RPMI7951 (cell line): Measurements from ENCODE around the gene RALGPS1. TPM values are rescaled to one million over a fixed set of nuclear protein-coding genes. Genes with fewer than 3 reads are reported as not detected.
A peak's percentile ranks its signal among the peaks of the same experiment; 100 is the strongest.

ENCODE experiments used
- DNase-seq: peaks from one replicate; pipeline ENCODE4 v3.0.0-alpha.2; 2012; ENCODE audit warnings: low read depth
- total RNA-seq: library from RNA; depleted of rRNA; stranded (reverse); fragments of >200 nt; shearing (Covaris generic); gene quantifications from 2 replicates; pipeline ENCODE4 v1.2.3, GENCODE V29; 2014

The RALGPS1 gene
- total RNA-seq, 1 experiment from 2014 or later, result 4.0 TPM

DNA sequence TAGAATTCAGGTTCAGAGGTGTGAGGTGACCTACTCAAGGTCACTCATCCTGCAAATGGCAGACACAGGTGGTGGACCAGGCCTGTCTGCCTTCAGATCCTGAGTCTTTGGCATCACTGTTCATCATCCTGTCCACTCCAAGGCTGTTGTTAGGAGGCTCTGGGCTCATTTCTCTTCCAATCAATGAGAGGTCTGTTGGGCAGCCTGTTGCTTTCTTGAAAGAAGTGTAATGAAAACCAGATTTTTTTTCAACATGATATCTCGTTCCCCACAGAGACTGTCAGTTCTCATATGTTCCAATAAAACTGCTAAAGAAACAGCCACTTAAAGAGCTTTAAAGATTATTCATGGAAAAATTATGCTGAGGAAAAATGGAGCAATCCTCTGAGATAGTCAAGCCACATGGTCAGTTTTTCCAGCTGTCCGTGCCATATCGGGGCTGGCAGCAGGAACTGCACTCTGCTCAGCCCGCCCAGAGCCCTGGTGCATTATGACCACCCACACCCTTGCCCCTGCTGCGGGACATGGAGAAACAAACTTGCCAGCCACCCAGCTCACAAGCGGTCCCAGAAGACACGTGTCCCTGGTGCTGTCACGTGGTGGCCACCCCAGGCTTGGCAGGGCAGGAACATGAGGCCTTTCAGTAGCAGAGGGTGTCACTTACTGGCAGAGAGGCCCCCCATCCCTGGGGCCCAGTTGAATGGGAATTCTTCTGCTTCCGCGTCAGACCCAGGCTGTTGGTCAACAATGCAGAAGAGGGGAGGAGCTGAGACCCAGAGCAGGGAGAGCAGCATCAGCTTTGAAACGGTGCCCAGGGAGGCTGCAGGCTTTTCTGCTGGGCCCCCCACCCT, 271.6 kb downstream of the RALGPS1 start:
- DNase-seq, result peak; percentile 74

DNA sequence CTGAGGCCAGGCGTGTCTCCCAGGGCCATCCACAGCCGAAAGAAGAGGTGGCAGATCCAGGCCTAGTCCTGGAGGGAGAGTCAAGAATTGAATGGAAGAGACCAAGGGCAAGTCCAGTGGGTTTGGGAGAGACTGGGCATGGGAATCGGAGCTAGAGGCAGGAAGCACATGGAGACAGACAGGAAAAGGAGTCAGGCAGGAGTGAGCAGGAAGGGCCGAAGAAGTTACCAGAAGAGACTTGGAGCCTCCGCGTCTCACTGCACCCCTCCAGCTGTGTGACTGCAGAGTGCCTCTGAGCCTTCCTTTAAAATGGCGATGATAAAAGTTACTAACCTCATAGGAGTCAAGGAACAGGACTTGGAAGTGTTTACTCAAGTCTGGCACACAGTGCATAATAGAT, 272.2 kb downstream of the RALGPS1 start:
- DNase-seq, result no peak

DNA sequence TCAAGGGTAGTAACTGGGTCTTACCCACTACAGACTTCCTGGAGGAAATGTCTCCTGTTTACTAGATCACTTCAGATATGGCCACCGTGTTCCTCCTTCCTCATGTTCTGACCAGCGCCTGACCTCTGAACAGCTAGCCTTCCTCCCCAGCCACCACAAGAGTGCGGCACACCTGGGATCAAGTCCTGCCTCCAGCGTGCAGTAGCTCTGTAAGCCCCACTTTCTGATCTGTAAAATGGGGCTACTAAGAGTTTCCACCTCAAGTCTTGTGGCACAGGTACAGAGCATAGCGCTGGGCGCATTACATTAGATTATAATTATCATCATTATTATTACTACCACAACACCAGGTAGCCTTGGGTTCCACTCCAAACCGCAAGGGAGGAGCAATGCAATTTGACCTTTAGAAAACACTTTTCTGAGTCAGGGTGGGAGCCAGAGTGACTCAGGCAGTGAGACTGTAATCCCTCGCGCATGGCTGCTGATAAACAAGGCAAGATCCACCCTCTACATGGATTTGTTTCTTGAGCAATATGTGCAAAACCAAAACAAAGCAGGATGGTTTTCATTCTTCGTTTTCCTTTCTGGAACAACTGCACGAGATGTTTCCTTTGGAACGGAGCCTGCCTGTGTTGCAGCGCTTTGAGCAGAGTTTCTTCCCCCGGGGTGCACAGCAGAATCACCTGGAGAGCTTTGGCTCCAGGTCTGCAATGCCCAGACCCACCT, 272.8 kb downstream of the RALGPS1 start:
- peak; percentile 89 for DNase-seq

DNA sequence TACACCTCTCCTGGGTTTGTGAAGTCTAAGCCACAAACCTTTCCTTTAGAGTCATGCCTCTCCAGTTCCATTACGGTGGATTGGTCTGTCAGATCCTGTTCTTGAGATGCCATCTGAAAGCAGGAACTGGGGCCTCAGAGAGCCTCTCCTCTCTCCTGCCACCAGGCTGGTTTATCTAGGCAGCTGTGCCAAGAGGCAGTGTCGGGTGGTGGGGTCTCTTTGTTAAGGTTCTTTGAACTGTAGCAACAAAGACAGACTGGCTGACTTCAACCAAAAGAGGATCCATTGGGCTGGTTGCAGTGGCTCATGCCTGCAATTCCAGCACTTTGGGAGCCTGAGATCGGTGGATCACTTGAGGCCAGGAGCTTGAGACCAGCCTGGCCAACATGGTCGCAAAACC, 273.8 kb downstream of the RALGPS1 start:
- DNase-seq, result no peak

DNA sequence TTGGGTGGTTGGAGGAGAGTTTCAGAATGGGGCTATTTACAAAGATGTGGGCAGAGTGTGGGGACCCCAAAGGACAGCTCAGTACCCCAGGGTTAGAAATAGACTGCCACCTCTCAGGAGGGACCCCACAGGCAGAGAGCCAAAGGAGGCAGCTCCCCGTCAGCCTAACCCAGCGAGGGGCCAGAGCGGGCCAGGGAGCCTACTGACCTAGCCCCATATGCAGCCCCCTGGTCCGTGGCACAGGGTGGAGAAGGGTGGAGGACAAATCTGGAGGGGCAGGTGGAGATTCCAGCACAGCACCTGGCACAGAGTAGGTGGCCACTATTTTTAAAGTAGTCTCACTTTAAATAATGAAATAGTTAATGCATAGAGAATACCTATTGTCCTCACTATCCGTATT, 275.0 kb downstream of the RALGPS1 start:
- DNase-seq, result no peak

DNA sequence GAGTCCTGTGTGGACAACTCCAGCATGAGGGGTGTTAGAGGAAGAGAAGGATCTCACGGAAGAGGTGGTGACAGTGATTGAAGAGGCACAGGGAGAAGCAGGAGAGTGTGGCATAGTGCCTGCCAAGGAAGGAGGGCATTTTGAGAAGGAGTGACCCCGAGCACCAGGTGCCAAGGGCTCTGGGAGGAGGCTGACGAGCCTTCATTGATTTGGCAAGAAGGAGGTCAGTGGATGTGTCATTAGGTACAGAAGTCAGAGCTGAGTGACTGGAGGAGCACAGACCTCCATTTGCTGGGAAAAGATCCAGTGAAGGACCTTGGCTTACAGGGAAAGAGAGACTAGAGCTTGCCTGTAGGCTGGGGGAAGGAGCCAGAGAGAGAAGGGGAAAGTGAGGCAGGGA, 278.2 kb downstream of the RALGPS1 start:
- no peak for DNase-seq

DNA sequence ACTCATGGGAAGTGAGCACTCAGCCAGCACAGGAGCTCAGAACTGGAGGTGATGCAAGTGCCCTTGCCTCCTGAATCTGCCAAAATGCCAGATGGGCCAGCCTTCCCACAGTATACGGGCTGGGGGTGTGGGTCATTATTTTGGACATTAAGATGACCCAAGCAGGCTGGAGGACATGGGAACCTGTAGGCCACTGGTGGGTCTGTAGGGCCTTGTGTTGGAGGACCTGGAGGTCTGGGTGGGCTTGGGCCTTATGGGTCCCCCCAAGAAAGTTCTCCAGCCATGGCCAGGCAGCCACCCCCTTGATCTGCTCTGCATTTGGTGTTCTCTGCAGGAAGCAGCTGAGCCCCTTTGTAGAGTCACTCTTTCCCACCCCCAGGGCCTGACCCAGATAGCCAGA, 278.9 kb downstream of the RALGPS1 start:
- no peak for DNase-seq

DNA sequence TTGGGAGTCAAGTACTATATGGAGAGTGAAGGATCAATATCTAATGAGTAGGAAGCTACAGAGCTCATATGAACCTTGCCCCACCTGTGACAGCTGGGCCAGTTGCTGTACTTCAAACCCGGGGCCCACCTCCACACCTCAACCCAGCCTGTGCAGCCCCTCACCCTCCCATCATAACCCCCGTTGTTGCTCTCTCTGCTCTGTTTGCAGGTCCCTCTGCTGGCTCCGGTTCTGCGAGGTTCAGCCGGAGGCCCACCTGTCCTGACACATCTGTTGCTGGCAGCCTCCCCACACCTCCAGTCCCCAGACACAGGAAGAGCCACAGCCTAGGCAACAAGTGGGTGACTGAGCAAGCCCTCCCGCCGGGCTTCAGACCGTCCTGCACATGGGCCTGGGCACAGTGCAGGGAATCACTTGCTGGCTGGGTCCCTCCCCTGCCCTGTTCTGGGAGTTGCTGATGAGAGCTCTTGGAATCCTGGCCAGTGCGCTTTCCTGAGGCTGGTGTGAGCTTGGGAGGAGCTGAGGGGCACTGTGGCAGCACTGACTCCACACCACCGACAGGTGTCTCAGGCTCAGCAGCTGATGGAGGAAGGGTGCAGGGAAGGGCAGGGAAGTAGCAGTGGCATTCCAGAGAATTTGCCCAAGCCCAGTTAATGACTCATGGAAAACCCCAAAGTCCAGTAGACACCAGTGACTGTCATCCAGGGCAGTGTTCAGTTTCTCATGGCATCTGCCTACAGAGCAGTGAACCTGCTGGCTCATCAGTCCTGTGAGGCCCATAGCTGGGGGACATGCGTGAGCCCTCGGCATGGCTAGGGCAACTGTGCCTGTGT, 280.5 kb downstream of the RALGPS1 start:
- peak; percentile 85 for DNase-seq

DNA sequence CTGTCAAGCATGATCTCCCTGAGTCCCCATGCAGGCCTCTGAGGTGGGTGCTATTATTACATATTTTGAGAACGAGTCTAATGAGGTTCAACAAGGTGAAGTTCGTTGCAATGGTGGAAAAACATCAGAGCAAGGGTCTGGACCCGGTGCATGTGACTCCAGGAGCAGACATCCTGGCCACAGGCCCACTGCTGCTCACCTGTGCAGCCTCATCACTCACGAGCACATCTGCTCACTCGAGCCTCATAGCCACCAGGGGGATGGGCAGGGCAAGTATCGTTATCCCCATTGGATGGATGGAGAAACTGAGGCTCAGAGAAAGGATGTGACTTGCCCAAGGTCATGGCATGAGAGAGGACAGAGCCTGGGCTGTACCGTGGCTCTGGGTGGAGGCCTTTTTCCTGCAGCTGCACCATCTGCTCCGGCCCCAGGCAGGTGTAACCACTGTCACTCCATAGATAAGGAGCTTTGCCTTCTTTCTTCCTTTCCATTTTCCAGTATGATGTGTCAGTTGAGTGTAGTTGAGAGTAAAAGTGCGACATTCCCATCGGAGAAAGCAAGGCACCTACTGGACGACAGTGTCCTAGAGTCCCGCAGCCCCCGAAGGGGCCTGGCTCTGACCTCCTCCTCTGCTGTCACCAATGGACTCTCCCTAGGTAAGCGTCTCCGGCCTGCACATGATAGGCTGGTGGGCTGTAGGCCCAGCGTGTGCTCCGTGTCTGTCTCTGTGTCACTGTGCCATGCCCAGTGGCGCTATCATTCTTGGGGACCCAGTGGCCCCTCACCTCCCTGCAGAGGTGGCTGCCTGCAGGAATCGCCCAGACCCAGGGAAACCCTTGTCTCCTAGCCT, 281.6 kb downstream of the RALGPS1 start:
- DNase-seq, result no peak

DNA sequence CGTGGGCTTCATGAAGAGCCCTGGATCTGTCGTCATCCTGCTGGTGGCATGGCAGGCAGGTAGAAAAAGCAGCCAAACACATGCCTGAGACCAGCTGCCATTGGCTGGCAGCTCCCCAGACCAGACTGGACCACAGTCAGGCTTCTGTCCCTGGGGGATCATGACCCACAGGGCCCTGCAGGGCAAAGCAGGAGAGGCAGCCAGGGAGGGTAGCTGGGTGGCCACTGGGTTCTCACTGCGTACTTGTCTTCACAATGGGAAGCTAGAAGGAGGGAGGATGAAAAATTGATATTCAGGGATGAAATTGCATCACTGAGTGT, 282.2 kb downstream of the RALGPS1 start:
- no peak for DNase-seq

DNA sequence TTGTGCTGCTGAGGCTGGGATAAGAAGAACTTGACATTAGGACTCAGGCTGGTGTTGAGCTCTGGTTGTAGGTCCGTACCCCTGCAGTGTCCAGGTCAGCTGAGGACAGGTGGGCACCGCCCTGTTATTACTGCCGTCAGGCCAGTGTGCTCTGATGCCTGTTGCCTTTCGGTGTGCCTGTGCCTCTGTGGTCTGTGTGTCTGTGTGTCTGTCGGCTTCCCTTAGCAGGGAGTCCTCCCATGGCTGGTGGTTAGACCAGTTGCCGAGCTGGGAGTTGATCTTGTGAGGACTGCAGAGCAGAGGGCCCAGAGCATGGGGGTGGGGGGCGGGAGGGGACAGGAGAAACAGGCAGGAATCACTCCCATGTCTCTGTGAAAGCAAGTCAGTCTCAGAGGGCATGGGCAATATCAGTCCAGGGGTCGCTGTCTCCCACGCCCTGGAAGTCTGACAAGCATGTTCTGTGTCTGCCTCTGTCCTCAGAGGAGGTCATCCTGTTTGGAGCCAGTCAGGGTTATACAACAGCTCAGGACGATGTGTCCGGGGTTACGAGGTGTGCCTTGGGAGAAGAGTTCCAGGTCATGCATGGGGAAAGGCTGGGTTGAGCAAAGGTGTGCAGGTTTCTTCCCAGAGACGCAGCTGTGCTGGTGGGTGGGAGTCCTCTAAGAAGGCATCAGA, 282.7 kb downstream of the RALGPS1 start:
- no peak for DNase-seq

DNA sequence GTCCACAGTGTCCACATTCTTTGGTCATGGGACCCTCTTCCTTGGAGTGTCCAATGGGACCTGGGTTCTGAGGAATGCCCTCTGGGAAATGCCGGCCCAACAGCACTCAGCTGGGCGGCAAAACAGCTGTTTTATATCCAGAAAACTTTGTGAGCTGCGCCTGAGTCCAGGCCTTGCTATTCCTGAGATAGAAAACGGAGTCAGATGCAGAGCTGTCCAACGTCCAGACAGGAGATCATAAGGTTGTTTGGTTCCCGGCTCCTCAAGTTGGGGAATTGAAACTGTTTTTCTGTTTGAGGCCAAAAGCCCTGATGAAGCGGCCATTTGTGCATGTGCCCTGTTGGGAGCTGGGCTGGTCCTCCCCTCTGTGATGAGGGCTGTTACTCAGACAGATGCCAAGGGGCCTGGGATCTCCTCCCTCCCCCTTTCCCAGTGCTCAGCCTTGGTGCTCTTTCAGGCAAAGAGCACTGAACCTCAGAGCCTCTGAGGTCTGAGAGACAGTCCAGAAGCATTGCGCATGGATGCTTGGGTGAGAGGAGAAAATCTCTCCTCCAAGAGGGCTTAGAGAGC, 283.4 kb downstream of the RALGPS1 start:
- no peak for DNase-seq

DNA sequence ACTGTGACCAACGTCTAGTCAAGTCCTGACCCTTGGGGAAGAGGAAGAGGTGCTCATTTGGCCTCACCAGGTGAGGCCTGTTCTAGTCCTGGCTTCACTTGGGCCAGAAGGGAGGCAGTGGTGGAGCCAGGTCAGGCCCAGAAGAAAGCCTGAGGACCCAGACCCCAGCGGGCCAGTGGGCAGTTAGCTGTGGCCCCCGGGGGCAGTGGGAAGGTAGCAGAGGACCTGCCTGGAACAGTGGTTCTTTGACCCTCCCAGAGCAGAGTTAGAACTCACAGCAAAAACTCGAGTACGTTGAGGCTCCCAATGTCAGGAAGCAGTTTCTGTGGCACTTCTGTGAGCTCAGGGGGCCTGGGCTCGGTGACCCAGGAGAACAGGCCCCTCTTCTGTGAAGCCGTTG, 284.0 kb downstream of the RALGPS1 start:
- DNase-seq, result no peak

DNA sequence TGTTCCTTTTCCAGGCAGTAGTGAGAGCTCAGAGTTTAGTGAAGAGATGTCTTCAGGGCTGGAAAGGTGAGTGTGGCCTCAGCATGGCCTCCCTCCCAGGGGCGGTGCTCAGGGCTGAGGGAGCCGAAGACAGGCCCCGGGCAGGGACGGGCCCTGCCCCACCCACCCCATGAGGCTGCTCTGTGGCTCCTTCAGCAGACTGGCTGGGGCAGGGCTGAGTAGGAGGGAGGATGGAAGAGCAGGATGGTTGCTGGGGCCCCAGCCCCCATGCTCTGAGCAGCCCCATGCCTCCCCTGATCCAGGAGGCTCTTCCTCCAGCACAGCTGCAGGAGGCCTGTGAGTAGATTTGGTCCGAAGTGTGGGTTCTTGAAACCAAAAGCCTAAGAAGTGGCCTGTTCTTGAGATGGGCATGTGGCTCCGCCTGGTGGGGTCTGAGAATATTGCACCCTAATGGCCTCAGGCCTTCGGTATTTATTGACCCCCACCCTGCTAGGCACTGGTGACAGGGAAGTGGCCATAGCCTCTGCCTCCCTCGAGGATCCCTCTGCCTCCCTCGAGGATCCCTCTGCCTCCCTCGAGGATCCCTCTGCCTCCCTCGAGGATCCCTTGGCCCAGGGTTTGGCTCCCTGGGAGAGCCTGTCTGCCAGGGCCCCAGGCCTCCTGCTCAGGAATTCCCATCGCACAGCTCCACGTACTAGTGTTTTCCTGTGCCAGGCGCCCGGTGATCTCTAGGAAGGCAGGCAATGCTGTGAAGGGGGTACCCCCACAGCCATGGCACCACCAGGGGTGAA, 284.6 kb downstream of the RALGPS1 start:
- DNase-seq, result peak; percentile 71

DNA sequence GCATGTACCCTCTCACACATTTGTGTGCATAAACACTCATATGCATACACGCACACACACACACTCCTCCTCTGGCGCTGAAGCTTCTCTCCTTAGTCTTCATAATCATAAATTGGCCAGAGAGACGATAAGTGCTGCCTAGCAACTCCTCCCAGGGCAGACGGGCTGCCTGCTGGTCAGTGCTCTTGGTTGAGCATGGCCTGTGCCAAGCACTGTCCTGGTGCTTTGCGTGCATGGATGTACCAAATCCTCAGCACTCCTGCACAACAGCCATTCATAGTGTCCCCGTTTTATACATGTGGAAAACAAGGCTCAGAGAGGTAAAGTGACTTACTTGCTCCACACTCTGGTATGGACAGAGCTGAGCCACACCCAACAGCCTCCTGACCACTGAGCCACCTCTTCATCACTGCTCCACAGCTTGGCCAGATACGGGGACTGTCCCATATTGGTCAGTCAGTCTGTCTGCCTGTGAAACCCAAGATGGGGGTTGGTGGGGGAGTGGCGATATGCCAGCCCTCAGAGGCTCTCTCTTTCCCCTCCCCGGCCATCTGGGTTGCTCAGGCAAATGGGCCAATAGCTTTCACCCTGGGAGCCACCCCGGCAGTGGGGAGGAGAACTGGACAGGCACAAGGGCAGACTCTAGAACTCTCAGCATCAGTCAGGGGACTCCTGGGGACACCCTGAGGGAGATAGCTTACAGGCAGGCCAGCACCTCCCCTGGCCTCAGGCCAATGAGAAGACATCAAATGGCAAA, 285.7 kb downstream of the RALGPS1 start:
- DNase-seq, result no peak

DNA sequence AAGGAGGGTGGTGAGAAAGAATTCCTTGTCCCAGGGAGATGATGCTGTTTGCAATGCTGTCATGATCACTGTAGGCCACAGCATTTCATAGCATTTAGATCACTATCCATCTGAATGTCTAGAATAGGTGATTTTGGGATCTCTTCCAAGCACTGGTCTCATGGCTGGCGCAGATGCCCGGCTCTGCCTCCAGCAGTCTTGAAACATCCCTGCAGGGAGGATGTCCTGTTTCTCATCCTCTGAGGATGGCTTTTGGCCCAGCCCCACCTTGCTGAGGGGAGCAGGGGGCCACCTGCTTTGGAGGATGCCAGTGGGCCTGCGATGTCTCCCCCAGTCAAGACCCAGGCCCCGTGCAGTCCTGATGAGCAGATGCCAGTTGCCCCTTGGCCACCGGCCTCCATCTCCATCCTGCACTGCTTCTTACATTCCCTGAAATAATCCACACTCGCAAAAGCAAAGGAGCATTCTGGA, 286.5 kb downstream of the RALGPS1 start:
- no peak for DNase-seq

DNA sequence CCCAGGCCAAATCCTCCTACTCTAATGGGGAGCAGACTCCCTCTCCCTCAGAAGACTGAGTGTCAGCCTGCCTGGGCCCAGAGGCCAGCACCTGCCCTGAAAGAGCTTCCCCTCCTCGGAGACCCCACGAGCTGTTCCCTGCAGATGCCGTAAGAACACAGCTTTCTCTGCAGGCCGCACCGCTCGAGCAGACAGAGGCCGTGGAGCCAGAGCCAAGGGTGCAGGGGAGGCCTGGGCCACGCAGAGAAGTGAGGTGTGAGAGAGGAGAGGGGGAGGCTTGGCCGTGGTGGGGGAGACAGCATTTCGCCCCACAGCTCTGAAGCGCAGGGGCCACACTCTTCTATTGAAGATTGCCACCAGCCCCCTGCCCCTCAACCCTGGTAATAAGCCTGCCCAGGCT, 287.1 kb downstream of the RALGPS1 start:
- DNase-seq, result no peak

DNA sequence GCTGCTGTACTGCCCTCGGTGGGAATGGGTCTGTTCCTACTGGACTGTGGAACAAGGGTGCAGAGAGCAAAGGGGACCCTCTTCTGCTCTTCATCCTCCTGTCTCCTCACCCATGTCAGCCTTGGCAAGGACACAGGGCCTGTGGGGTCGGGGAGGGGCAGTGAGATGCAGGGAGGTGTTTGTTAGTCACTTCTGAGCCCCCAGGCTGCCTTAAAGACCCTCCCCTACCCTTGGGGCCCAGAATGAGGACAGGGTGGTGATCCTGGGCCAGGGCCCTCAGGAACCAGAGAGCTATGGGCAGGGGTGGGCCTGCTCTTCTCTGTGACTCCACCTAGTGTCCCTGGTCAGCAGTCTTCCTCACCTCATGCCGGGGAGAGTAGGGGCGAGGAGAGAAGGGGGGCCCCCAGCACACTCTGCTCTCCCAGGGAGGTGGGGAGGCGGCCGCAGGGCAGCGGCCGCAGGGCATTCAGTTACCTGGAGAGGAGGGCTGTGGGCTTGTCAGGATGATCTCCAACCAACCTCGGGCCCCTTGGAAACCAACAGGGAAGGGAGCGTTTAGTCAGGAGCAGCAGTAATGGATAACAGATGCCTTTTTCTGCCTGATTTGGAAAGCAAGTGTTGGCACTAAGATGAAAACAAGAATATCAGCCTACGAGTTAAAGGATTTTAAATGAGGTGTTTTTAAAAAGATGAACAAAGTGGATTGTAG, 288.0 kb downstream of the RALGPS1 start:
- no peak for DNase-seq
